Stimulated activated CD8-positive, alpha-beta memory T cell treated with anti-CD3 and anti-CD28 coated beads, Interleukin-12 subunit alpha, Interleukin-12 subunit beta, amount 100 ng/mL, for 4 hours (primary cell): ENCODE measurements around the gene ZBTB12.

Experiments used
- DNase-seq: peaks from one replicate; pipeline ENCODE4 v3.0.0-alpha.2; 2020; ENCODE audit warnings: low read depth

Gene ZBTB12

GRCh38 chr6:31896856-31897611 lies 4.9 kb downstream of the ZBTB12 start:
- no peak for DNase-seq

GRCh38 chr6:31896493-31896855 lies 5.4 kb downstream of the ZBTB12 start:
- DNase-seq, result no peak

GRCh38 chr6:31892821-31893220 lies 9.1 kb downstream of the ZBTB12 start:
- DNase-seq, result no peak

GRCh38 chr6:31889331-31889972 lies 12.4 kb downstream of the ZBTB12 start:
- no peak for DNase-seq

- no peak for DNase-seq
These were observed 13.3 kb downstream of the ZBTB12 start for GRCh38 chr6:31888276-31889258.

GRCh38 chr6:31887173-31888007 lies 14.5 kb downstream of the ZBTB12 start:
- DNase-seq, result no peak

GRCh38 chr6:31886541-31886991 lies 15.3 kb downstream of the ZBTB12 start:
- DNase-seq, result no peak

GRCh38 chr6:31884528-31885035 lies 17.3 kb downstream of the ZBTB12 start:
- no peak for DNase-seq

GRCh38 chr6:31883676-31884075 lies 18.2 kb downstream of the ZBTB12 start:
- DNase-seq, result no peak

- DNase-seq, result no peak
These were observed 19.5 kb downstream of the ZBTB12 start for GRCh38 chr6:31882344-31882743.

- no peak for DNase-seq
These were observed 20.6 kb downstream of the ZBTB12 start for GRCh38 chr6:31881136-31881859.

GRCh38 chr6:31880616-31881015 lies 21.3 kb downstream of the ZBTB12 start:
- no peak for DNase-seq

- no peak for DNase-seq
These were observed 22.0 kb downstream of the ZBTB12 start for GRCh38 chr6:31879901-31880300.

- no peak for DNase-seq
These were observed 22.7 kb downstream of the ZBTB12 start for GRCh38 chr6:31879143-31879542.

GRCh38 chr6:31878726-31879125 lies 23.2 kb downstream of the ZBTB12 start, which contains the start of gene SLC44A4:
Gene SLC44A4 (minus strand): TSS chr6:31878997. CDS start chr6:31878980, 17 bp downstream.
- no peak for DNase-seq

GRCh38 chr6:31878222-31878621 lies 23.7 kb downstream of the ZBTB12 start:
- DNase-seq, result no peak

- no peak for DNase-seq
These were observed 24.2 kb downstream of the ZBTB12 start for GRCh38 chr6:31877651-31878161.

GRCh38 chr6:31877125-31877650 lies 24.7 kb downstream of the ZBTB12 start:
- no peak for DNase-seq

- no peak for DNase-seq
These were observed 25.5 kb downstream of the ZBTB12 start for GRCh38 chr6:31876357-31876756.

GRCh38 chr6:31875877-31876276 lies 26.0 kb downstream of the ZBTB12 start:
- no peak for DNase-seq
